ENCODE results near the gene TTC6. TPM values are rescaled to one million over a fixed set of nuclear protein-coding genes. Genes with fewer than 3 reads are reported as not detected.
"Not testable (repeated sequence)": the region's sequence is repeated elsewhere in the genome, so short reads cannot be mapped to it uniquely, and the experiment has no call there.

TTC6 gene, protein sequence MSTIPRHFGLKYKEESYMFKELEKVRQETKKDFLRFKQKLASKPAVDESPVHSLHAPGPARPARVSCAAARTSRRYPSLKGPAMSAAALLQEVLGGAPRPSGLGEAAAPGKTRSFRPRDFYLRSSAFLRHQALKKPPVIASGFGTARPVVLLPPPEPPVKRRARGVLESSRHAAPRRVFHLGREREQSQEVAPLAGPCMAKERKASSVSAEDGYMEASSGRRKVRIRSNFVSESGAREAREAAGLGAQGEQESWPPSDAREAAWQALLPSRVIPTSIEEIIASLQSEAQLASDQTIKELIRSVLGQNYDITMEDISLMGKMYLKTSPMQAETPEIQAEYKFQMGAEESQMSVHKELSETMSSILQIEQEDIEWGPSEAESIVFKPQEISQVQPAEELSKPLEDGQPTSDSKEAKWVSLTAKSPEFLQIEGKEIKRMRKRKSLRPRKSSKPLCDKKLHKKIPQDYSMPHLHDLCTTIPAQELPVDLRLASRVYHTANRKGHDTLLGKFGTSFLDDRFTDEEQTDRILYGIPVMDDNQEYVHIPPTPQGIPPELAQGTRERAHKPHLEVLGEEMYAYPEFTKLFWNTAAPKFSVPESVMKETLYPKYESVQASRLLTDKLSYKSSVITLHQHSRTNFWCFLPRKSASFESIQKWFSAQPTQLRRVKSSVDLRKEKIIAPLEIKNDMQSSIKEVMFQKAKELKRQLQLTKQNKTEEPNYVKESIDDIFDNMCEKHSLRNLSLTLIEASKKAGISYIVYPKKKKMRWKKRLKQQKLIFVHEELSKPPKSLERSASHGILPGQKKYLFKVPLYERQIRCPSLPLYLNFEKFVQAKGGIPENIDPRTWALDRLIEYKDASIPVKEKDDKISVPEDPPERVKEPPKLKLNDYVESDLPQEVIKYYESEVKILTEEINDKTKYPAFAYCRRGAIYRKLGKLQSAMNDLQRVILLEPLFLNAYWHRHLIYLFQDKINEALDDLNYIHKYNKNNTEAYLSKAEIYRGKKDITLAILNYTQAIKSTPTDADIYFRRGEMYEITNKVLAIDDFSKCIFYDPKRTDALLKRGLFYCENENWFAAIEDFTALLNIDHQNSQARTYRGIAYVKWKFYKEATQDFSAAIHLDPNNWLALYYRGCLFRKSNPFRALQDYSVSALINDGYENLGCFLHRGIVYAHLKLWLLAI (N-terminal part only)
- not detected for polyA plus RNA-seq (2012; ENCODE audit: insufficient read depth, insufficient read length)

DNA sequence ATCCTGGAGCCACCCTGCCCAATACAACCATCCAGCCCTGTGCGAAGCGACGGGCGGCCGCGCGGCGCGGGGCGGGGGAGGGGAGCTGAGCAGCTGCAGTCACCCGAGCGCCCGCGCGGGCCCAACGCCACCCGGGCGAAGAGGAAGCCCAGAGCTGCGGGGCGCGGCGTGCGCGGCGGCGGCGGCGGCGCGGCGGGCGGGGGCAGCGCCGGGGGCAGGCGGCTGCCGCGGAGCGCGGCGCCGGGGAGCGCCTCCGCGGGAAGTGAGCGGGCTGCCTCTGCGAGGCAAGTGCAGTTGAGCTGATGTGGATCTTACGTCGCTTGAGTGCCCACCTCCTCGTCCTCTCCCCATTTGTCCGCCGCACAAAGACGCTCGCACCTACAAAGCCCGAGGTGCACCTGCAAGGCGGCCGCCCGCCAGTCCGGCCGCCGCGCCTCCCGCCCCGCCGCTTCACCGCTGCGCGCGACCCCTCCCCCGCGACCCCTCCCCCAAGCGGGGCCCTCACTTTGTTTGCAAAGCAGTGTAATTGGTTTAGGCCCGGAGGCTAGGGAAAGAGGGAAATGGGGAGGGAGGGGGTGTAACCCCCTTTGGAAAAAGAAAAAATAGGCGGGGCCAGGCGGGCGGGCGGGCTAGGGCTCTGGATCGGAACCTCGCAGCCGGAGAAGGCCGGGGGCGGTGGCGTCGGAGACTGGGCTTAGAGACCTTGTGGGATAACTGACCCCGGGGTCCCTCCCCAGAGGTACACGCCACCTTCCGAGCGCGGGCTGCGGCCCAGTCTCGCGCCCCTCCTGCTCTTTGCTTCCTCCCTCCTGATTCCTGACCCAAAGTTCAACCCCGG lies at the start of gene TTC6, which contains the start of gene FOXA1:
Gene TTC6 (plus strand): TSS at position 659 of the 838 bp plus-strand sequence. CDS start 26,436 bp downstream, outside the sequence.
Gene FOXA1 (minus strand): TSS at position 279 of the 838 bp plus-strand sequence. CDS start 277 bp downstream, at position 2.
- H3K4me3 ChIP-seq (ENCODE audit: low read length), result peak within 1 kb of the TSS; percentile 24
- no peak for DNase-seq (ENCODE audit: low read depth, low spot score)

DNA sequence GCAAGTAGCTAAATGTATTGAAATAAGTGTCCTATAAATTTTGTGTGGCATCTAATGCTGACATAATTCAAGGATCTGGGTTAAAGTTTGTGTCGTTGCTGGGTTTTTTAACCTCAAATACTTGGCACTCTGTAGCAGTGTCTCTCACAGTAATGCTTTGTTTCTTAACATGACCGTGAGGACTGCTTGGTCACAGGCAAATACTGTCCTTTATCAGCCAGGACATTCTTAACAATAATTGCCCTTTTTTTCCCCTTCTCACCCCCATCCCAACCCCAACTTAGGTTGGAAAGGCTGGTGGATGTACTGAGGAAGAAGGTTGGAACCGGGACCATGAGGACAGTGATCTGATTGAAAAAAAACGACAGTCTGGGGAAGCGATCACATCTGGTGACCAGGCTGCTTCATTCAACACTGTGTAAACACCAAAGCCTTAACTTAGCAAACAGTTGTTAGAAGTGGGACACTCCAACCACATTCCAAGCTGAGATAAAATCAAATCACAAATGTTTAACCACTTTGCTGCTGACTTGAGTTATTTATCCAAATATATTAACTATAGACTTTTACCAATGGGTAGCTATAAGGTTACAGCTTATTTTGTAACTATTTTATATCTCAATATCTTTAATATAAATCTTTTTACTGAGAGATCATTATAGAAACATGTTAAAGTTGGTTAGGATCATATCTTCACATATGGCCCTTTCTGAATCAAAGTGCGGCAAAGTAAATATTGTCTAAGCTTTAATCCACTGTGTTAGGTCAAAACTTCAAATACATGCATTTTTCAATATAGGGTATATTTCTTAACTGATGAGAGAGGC lies 48.6 kb upstream of the TTC6 start:
- H3K4me3 ChIP-seq (ENCODE audit: low read length), result no peak overlapping the region
- no peak for DNase-seq (ENCODE audit: low read depth, low spot score)

DNA sequence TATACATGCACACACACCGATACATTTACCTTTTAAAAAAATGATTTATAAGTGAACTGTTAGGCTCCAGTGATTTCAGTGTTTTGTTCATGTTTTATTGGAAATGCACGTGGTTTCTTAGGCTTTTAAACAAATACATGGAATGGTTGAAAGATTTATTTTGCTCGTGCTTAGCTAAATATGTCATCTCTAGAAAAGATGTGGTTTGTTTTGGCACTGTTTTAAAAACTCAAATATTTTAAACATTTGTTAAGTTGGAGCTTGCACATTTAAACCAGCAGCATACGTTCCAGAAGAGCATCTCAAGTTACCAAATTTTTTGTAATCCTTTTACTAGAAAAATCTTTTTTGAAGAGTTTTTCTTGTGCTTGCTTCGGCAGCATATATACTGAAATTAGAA lies 44.9 kb upstream of the TTC6 start:
- no peak overlapping the region for H3K4me3 ChIP-seq (ENCODE audit: low read length)
- no peak for DNase-seq (ENCODE audit: low read depth, low spot score)

DNA sequence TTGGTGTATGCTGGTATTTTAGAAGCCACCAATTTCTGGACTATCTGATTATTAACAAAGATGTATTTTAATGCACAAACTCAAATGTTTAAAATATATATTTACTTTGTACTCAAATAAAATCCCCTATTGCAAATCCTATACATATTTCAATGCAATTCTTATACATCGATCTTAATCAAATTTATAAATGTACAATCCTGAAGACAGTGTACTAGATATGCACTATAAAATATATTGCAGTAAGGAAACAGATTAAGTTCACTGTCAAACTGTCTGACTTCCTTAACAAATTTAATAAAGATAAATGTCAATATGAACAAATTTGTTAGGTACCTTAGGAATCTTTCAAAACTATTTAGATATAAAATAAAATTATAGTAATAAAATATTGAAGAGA lies 44.3 kb upstream of the TTC6 start:
- no peak for DNase-seq (ENCODE audit: low read depth, low spot score)
- H3K4me3 ChIP-seq (ENCODE audit: low read length), result no peak overlapping the region

DNA sequence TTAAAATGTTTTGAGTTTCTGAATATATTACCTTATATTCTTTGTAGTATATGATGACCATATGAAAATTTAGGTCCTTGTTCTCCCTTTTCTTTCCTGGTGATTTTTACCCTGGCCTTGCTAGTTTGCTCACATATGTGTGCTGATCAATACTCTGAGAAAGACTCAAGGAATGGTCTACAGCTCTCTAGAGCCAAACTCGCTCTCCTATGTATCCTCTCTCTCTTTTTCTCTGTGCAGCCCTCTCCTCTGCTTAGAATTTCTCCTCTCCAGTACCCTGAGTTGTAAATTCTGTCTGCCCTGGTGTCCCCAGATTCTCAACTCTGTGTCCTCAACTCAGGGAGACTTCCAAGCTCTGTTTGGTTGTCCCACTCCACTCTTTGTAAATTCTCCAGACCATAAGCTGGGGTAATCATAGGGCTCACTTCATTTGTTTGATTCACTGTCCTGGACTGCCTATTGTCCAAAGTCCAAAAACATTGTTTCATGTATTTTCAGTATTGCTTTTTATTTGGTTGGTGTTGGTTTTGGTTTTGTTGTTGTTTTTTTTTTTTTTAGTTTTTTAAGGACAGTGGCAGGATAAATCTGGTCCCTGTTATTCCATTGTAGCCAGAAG lies 41.4 kb upstream of the TTC6 start:
- DNase-seq (ENCODE audit: low read depth, low spot score), result no peak
- H3K4me3 ChIP-seq (ENCODE audit: low read length), result no peak overlapping the region

DNA sequence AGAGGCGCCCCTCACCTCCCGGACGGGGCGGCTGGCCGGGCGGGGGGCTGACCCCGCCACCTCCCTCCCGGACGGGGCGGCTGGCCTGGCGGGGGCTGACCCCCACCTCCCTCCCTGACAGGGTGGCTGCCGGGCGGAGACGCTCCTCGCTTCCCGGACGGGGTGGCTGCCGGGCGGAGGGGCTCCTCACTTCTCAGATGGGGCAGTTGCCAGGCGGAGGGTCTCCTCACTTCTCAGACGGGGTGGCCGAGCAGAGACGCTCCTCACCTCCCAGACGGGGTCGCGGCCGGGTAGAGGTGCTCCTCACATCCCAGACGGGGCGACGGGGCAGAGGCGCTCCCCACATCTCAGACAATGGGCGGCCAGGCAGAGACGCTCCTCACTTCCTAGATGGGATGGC lies 39.8 kb upstream of the TTC6 start:
- not testable (repeated sequence) for H3K4me3 ChIP-seq (ENCODE audit: low read length); DNase-seq (ENCODE audit: low read depth, low spot score)

DNA sequence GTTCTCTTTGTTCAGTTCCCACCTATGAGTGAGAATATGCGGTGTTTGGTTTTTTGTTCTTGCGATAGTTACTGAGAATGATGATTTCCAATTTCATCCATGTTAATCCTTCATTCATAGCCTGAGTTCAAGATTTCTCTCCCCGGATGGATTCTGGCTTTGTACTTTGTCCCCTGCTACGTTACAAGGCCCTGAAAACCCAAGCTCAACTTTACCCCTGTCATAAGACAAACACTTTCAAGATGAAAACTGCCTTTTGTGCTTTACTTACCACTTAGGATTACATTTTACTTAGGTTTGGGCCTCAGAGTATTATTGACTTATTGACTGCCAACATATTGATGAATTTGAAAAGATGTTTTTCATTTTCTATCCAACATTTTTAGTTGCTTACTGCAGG lies 36.7 kb upstream of the TTC6 start:
- H3K4me3 ChIP-seq (ENCODE audit: low read length), result no peak overlapping the region
- no peak for DNase-seq (ENCODE audit: low read depth, low spot score)

DNA sequence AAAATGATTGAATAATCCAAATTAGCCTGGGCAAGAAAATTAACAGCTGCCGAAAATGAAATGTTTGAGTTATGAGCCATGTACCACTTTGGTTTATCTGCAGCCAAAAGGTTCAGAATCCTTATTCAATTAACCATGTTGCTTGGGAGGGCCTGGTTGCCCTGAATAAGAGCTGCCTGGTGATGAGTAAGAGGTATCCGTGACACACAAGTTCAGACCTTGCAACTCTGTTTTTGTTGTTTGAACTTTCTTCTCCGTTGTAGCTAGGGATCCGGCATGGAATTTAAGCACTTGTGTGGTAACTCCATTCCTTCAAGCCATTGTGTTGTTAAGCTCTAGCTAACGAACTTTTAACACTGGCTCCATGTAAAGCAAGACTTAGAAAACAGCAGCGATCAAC lies 36.0 kb upstream of the TTC6 start:
- DNase-seq (ENCODE audit: low read depth, low spot score), result no peak
- no peak overlapping the region for H3K4me3 ChIP-seq (ENCODE audit: low read length)

DNA sequence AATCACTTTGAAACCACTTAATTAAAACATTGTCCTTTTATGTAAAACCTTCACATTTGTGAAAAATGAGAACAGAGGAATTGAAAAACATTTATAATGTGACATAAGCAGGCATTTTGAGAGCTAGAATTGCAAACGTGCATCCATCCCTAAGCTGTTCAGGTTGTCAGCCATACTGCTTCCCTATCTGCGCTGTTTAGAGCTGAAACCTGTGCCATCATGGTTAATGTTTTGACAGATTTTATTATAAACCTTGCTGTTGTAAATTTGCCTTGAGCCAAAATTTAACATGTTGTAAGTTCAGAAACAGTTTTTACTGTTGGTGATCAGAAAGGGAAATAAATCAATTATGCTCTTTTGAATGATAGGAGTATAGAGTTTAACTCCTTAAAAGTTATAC lies 32.2 kb upstream of the TTC6 start:
- no peak for DNase-seq (ENCODE audit: low read depth, low spot score)
- no peak overlapping the region for H3K4me3 ChIP-seq (ENCODE audit: low read length)

DNA sequence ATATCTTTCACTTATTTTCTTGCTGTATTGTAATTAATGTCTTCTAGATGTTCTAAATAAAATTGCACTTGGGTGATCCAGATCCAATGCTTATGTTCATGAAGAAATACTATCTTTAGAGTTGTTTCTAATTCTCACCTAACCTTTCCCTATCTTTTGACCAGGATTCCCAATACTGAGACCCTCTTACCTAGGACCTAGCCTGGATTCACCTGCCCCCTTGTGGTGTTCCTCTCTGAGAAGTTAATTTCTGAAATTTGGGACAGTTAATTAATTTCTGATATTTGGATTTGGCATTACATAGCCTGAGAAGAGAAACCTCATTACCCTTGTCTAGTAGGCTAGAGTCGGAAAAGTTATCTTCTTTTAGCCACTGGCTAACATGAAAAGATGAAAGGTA lies 29.9 kb upstream of the TTC6 start:
- DNase-seq (ENCODE audit: low read depth, low spot score), result no peak

DNA sequence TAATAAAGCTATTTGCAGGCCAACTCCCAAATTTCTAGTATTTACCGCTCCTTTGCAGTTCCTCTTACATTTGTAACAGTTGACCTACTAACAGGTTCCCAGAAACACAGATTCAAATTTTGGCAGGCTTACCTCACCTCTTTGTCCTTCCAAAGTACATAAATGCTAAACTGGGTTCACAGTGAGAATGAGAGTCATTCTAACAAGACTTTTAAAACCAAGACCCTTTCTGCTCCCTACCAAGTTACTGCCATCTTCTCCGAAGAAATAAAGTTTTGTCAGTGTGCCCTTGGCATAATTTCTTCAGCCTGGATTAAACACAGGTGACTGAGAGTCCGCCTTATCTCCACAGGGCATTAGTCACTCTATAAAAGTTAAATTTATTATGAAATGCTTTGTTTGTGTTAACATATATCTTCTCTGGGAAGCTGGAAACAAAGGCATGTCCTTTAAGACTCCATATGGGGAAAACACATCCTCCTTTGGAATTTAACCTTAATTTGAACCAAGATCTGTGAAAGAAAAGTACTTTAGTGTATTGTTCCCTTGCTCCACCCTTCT lies 28.5 kb upstream of the TTC6 start:
- no peak for DNase-seq (ENCODE audit: low read depth, low spot score)
- H3K4me3 ChIP-seq (ENCODE audit: low read length), result no peak overlapping the region

More for the DNA sequence above, 29.9 kb upstream of the TTC6 start:
- H3K4me3 ChIP-seq (ENCODE audit: low read length), result no peak overlapping the region

DNA sequence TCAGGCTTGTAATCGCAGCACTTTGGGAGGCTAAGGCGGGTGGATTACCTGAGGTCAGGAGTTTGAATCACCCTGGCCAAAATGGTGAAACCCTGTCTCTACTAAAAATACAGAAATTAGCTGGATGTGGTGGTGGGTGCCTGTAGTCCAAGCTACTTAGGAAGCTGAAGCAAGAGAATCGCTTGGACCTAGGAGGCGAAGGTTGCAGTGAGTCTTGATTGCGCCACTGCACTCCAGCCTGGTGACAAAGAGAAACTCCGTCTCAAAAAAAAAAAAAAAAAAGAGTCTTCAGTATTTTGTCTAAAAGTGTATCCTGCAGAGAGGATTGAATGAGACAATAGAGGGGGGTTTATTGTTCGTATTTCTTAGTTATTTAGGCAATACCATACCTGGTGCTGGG lies 25.7 kb upstream of the TTC6 start:
- DNase-seq (ENCODE audit: low read depth, low spot score), result no peak

DNA sequence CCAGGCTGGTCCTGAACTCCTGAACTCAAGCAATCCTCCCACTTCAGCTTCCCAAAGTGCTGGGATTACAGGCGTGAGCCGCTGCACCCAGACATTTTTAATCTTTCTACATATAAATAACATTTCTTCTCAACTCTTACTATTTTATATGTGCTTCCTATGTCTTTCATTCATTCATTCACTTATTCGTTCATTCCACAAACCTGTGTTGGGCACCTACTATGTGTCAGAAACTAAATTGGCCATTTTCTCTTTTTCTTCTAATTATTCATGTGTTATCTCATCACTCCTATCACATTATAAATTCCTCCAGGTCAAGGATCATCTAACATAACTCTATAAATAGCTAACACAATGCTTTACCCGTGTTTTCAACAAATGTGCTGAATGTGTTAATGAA lies 24.0 kb upstream of the TTC6 start:
- DNase-seq (ENCODE audit: low read depth, low spot score), result no peak
- H3K4me3 ChIP-seq (ENCODE audit: low read length), result no peak overlapping the region

More for the DNA sequence above, 25.7 kb upstream of the TTC6 start:
- H3K4me3 ChIP-seq (ENCODE audit: low read length), result no peak overlapping the region

DNA sequence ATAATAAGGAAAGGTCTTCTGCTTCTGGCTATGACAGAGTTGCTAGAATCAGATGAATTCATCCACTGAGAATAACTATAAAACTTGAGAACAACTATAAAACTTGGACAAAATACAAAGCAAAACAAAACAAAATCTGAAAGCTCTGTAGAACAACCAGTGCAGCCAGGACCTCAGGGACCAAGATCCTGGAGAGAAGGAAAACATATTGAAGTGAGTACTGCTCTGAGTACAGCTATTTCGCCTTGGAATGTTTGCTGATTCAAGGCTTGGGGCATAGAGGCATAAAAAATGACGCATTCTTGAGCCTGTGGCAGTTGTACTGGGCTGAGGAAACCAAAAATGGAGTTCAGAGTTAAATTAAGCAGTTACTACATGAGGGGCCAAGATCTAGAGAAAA lies 22.1 kb upstream of the TTC6 start:
- DNase-seq (ENCODE audit: low read depth, low spot score), result no peak
- no peak overlapping the region for H3K4me3 ChIP-seq (ENCODE audit: low read length)

DNA sequence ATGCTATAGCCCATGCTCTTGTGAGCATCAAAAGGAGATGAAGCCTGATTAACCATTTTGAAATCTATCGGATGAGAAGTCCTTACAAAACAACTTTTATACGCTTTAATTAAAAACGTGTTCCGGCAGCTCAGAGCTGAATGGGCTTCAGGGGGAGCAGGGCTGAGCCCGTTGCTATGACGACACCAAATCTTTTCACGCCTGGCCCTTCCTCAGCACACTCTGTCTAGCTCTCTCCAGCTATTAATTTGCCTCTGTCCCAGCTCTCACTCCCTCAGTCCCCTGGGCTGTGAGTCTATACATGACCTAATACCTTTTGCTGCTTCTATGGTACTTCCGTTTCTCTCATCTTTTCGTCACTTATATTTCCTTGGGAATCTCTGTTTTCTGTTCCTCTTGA lies 16.2 kb upstream of the TTC6 start:
- DNase-seq (ENCODE audit: low read depth, low spot score), result no peak
- H3K4me3 ChIP-seq (ENCODE audit: low read length), result no peak overlapping the region

DNA sequence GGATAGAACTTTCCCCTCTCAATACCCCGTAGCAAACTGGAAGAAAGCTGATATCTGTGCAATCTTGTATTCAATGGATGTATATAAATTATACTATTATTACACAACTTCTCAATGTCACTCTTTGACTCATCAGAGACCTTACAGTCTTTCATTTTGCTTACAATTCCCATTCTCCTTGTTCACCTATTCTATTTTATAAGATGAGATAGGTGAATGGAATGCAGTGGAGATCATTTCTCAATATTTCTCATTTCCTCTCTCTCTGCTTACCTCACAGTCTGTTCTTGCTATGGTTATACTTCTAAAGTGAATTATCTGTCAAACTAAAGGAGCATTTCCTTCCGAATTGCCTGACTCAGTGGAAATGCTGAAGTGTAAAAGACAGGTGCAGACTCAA lies 15.3 kb upstream of the TTC6 start:
- DNase-seq (ENCODE audit: low read depth, low spot score), result no peak
- no peak overlapping the region for H3K4me3 ChIP-seq (ENCODE audit: low read length)
